Middle frontal gyrus (tissue), 1 donor: ENCODE measurements around the gene IKZF1.

ENCODE experiments used
- DNase-seq: peaks from one replicate; pipeline ENCODE4 v3.0.0-alpha.2; 2015; ENCODE audit warnings: low spot score; ENCODE audit errors: extremely low spot score

Gene IKZF1

DNA sequence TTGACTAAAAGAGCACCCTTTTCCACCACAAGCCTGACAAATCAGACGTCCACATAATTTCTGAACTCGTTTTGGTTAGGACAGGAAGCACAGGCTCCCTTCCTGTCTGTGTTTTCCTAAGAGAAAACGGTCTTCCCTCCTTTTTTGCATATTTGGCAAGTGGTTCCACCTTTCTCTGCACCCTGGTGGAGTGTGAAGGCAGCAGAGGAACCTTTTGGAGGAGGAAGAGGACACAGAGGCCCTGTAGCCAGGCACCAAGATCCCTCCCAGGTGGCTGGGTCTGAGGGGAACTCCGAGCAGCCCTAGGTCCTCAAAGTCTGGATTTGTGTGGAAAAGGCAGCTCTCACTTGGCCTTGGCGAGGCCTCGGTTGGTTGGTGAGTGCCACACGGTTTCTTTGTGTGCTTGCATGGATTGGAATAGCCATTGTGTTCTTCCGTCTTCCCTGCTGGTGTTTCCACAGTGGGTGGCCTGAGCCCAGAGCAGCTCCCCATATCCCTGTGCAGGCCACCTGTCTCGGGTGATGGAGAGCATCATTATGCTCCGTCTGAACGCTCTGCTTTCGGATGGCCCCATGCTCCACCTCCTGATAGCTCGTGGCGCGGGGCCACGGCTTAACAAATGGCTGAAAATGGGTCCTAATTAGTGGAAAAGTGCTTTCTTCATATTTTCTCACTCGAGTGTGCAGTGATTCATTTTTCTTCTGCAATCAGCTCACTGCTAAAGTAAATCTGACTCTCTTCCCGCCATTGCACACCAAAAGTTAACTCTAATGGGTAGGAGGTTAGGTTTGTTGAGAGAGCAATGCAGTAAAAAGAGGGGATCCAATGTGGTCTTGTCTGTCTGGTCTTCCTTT, 4.2 kb downstream of the IKZF1 start:
- DNase-seq: no peak

GRCh38 chr7:50309721-50310120, 5.2 kb downstream of the IKZF1 start:
- no peak for DNase-seq

GRCh38 chr7:50310361-50310760, 5.8 kb downstream of the IKZF1 start:
- DNase-seq: no peak

- DNase-seq: no peak
These were observed 6.4 kb downstream of the IKZF1 start for GRCh38 chr7:50310956-50311355.

GRCh38 chr7:50312250-50313162, 8.0 kb downstream of the IKZF1 start:
- DNase-seq: no peak

DNA sequence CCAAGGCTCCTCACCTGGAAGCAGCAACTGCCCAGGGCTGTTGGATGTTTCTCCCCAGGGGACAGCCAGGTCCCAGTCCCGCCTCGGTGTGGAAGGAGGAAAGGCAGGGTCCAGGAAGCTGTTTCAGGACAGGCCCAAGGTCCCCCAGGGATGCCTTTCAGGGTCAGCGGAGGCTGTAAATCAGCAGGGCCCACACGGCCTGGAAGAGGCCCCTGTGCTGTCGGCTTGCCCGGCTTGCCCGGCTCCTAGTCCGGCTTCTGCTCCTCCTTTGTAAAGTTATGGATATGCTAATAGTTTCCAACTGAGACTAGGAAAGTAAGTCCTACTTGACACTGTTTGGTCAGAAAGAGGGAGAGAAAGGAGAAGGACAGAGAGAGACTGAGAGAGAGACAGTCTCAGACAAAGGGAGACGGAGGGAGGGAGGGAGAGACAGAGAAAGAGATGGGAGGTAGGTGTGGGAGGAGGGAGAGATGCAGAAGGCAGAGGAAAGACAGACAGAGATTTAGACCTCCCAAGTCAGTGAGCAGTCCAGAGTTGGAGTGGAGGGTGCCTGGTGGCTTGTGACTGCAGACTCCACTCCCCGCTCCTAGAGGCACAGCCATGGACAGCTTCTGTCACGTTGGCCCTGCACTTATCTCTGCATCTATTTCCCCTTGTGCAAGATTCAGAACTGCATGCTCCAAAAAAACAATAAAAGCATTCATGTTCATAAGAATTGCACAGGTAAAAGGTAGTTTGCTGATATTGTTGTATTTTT, 10.5 kb downstream of the IKZF1 start:
- DNase-seq: no peak

DNA sequence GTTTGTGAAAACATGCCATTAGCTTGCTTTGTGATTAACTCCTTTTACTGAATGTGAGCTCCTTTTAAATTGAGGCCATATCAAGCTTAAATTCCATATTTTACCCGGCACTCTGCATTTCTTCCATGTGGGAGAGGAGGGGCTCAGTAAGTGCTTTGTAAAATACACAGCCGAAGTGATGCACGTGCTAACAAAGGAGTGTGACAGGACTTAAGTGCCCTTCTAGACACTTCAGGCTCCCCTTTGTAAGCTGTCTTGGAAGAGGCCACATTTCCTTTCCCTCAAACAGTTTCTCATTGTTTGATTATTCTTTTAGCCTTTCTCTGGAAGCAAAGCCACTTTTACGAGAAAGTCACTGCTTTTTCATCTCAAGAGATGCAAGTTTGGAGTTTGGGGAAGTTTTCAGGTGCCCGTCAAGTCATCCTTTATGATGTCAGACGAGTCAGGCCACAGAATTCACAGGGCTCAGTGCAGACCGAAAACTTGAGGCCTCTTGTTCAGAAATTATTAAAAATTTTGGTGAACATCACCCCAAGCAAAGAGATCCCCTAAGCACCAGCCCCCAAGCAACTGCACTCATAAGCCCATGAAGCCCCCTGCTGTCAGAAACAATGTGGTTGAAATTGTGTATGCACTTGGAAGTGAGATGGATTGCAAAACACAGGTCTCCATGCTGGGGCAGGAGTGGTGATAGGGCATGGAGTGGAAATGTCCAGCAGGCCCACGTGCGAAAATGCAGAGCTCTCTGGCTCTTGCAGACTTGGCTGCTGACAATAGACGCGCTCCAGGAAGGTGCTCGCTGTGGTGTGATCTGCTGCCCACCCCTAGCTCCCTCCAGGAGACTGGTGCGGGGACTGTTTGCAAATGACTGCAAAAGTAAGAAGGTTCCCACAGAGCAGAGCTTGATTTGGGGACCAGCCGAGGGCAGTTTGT, 11.5 kb downstream of the IKZF1 start:
- DNase-seq: no peak

GRCh38 chr7:50317221-50317678, 12.7 kb downstream of the IKZF1 start:
- no peak for DNase-seq

GRCh38 chr7:50317697-50318669, 13.5 kb downstream of the IKZF1 start:
- DNase-seq: no peak

- no peak for DNase-seq
These were observed 17.1 kb downstream of the IKZF1 start for GRCh38 chr7:50321487-50322067.

DNA sequence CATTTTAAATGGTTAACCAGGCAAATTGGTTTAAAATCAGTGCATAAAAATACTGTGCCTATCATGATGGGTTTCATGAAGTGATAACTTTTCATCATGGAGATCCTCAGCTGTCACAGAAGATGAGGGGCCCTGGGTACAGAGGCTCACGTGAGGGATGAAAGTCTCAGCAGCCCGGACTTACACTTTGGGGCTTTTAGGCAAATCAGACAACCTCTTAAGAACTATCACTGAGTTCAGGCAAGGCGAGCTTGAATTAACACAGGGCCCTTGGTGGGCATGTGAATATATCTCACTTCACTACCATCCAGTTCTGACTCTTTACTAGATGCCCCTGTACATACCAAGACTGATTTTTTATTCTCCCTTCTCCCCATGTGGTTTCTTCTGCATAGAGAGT, 19.6 kb downstream of the IKZF1 start:
- no peak for DNase-seq

GRCh38 chr7:50327443-50327842, 22.9 kb downstream of the IKZF1 start:
- DNase-seq: no peak

DNA sequence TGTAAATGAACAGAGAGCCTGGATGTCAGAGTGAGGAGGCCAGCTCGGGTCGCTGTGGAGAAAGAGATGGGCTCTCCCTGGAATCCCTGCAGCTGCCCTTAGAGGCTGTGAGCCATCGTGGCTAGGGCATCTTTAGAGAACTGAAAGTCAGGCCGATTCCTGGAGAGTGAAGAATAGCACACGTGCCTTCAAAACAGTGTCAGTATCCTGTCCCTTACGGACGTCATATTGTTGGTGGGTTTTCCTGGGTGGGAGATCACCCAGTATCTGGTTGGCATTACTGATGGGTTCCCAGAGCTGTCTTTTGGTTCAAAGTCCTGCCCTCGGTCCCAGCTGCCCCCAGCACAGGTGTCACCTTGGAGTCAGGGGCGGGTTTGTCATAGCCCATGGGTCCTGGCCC, 25.3 kb downstream of the IKZF1 start:
- DNase-seq: no peak

- no peak for DNase-seq
These were observed 25.7 kb downstream of the IKZF1 start for GRCh38 chr7:50330254-50330653.

GRCh38 chr7:50330696-50331095, 26.2 kb downstream of the IKZF1 start:
- DNase-seq: no peak

DNA sequence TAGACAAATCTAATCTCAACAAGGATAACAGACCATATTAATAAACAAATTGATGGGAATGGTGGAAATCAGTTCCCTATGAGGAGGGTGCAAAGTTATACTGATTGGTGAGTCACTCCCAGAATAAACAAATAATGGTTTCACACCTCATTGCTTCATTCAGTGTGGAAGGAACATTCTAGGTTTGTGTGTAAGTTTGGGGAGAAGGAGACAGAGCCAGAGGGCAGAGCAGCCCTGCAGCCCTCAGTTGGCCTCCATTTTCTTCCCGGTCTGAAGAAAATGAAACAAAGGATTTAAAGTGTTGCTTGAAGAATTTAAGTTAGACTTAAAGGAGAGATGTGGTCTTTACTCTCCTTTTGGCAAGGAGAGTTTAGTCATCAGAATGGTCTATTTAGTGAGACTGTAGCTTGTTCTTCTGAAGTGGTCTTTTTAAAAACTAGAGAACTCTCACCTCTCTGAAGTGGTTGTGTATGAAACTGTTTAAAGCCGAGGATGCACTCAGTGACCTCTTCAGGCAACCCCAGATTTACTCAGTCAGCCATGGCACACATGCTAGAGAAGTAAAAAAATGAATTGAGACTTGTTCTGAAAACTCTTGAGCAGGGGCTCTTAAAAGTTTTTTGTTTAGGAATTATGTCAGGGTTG, 27.2 kb downstream of the IKZF1 start:
- DNase-seq: no peak

DNA sequence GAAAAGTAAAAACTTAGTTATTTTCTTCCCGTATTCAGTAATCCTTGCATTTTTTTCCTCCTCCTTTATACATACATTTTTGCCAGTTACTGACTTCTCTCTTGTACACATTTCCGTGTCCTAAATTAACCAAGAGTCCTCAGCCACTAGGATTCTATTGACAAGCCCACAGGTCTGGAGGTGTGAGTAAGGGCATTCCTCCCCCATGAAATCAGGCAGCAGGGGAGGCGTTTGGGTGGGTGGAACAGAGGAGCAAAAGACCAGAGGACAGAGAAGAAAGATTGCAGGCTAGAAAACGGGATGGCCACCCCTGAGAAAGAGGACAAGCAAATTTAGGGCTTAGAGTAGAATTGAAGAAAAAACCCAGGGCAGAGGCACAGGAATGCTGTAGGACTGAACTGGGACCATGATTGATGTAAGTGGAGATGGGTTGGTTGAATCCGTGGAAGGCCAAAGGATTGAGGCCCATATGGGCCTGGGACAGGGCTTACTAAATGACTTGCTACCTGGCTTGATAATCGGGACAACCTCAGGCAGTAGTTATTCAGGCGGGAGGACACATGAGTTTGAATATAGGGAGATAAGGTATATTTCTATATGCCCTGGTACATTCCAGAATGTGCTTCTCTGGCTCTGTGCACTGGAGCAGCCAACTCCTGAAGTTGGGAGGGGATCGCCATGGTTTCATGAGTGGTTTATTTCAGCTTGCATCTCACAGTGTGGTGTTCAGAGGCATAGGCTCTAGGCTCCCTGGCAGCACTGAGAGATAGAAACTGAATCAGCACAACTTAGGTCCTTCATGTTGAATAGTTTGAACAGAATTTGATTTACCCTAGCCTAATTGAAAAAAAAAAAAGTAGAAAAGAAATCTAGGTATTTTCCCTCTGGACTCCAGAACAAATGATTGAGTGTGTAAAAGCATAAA, 28.0 kb downstream of the IKZF1 start:
- no peak for DNase-seq
